Measurements from ENCODE around the gene NACAD.

The NACAD gene

DNA sequence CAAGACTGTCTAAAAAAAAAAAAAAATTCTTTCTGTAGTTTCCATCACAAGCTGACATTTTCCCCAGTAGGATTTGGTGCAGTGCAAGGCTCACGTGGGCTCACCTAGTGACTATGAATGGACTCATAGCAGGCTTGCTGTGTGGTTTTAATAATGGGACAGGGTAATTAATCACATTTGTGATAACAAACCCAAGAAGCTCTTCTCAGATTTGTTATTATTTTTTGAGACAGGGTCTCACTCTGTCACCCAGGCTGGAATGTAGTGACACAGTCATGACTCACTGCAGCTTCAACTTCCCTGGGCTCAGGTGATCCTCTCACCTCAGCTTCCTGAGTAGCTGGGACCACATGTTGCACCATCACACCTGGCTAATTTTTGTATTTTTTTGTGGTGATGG lies 40.0 kb downstream of the NACAD start:
- H3K9me3 ChIP-seq: no peaks in the 10 kb centered on the region
- no peak overlapping the region for H3K27ac ChIP-seq
- H3K27me3 ChIP-seq: no peaks in the 10 kb centered on the region
- peaks cover 100% of the 10 kb centered on the region for H3K36me3 ChIP-seq
- H3K4me1 ChIP-seq (ENCODE audit: control insufficient read depth in 1 of 2, insufficient read depth in 1 of 2, low read depth in 1 of 2, low read length in 1 of 2): no peaks in the 10 kb centered on the region
- H3K4me3 ChIP-seq (ENCODE audit: low read depth in 1 of 2, low read length in 1 of 2): no peak overlapping the region
- no peak for TF ChIP-seq CTCF (IDR thresholded peaks at IDR 0.05)

- no peak overlapping the region for H3K4me3 ChIP-seq (ENCODE audit: low read depth in 1 of 2, low read length in 1 of 2)
- no peaks in the 10 kb centered on the region for H3K27me3 ChIP-seq
- H3K9me3 ChIP-seq: no peaks in the 10 kb centered on the region
- peaks cover 100% of the 10 kb centered on the region for H3K36me3 ChIP-seq
- H3K27ac ChIP-seq: peak overlapping the region; percentile 42
- no peak for TF ChIP-seq CTCF (IDR thresholded peaks at IDR 0.05)
- H3K4me1 ChIP-seq (ENCODE audit: control insufficient read depth in 1 of 2, insufficient read depth in 1 of 2, low read depth in 1 of 2, low read length in 1 of 2): no peaks in the 10 kb centered on the region
Observed at GRCh38 chr7:45044338-45044737, 44.4 kb downstream of the NACAD start.

DNA sequence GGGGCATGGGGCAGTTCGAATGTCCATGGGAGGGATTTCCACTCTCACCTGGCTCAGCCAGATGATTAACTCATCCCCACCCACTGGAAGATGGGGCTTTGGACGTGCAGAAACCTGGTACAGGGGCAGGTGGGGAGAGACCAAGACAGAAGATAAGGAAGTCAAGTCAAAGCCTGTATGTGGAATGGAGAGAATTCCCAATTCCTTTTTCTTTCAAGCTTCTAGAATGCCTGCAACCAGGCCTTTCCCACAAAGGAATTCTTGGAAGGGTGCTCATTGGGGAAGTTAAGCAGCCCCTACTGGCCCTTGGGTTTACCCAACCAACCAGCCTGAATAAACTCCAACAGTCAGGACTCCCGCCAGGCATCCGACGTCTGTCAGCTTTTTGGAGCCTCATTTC lies 49.7 kb downstream of the NACAD start:
- TF ChIP-seq CTCF (IDR thresholded peaks at IDR 0.05): no peak
- Histone ChIP-seq H3K4me3 (ENCODE audit: low read depth in 1 of 2, low read length in 1 of 2) (no peak overlapping the region), H3K27ac (peak overlapping the region; percentile 31), H3K36me3 (peaks cover 90% of the 10 kb centered on the region), H3K27me3 (no peaks in the 10 kb centered on the region), H3K4me1 (ENCODE audit: control insufficient read depth in 1 of 2, insufficient read depth in 1 of 2, low read depth in 1 of 2, low read length in 1 of 2) (peaks cover 3 to 24% of the 10 kb centered on the region in 2 experiments), H3K9me3 (no peaks in the 10 kb centered on the region)

- Histone ChIP-seq H3K27me3 (no peaks in the 10 kb centered on the region), H3K4me1 (ENCODE audit: control insufficient read depth in 1 of 2, insufficient read depth in 1 of 2, low read depth in 1 of 2, low read length in 1 of 2) (peaks cover 10 to 35% of the 10 kb centered on the region in 2 experiments), H3K9me3 (no peaks in the 10 kb centered on the region), H3K36me3 (peaks cover 86% of the 10 kb centered on the region), H3K27ac (no peak overlapping the region), H3K4me3 (ENCODE audit: low read depth in 1 of 2, low read length in 1 of 2) (no peak overlapping the region)
- no peak for TF ChIP-seq CTCF (IDR thresholded peaks at IDR 0.05)
Observed at GRCh38 chr7:45037876-45038275, 50.9 kb downstream of the NACAD start.

- peaks cover 85% of the 10 kb centered on the region for H3K36me3 ChIP-seq
Observed at GRCh38 chr7:45036796-45037195, 52.0 kb downstream of the NACAD start.

More at GRCh38 chr7:45036796-45037195, 52.0 kb downstream of the NACAD start:
- TF ChIP-seq CTCF (IDR thresholded peaks at IDR 0.05): no peak
- H3K4me1 ChIP-seq (ENCODE audit: control insufficient read depth in 1 of 2, insufficient read depth in 1 of 2, low read depth in 1 of 2, low read length in 1 of 2): peaks cover 21 to 46% of the 10 kb centered on the region in 2 experiments
- no peaks in the 10 kb centered on the region for H3K27me3 ChIP-seq
- no peaks in the 10 kb centered on the region for H3K9me3 ChIP-seq
- H3K27ac ChIP-seq: peak overlapping the region; percentile 59
- no peak overlapping the region for H3K4me3 ChIP-seq (ENCODE audit: low read depth in 1 of 2, low read length in 1 of 2)
